ENCODE data around the gene RSPH1. TPM values are rescaled to one million over a fixed set of nuclear protein-coding genes. Genes with fewer than 3 reads are reported as not detected.

The RSPH1 gene
- total RNA-seq, 1 experiment from 2014 or later = 0.51 TPM

- Mint-ChIP-seq H3K4me3 (ENCODE audit: unreplicated experiment) (no peak overlapping the region), H3K36me3 (ENCODE audit: insufficient read depth, unreplicated experiment) (no peaks in the 10 kb centered on the region), H3K9me3 (ENCODE audit: unreplicated experiment) (no peaks in the 10 kb centered on the region), H3K4me1 (ENCODE audit: insufficient read depth, unreplicated experiment) (no peaks in the 10 kb centered on the region), H3K27ac (ENCODE audit: low read depth, unreplicated experiment) (no peak overlapping the region), H3K27me3 (ENCODE audit: insufficient read depth, unreplicated experiment) (no peaks in the 10 kb centered on the region)
- POLR2A ChIA-PET = no interaction called here
- intact Hi-C loops (cut with micrococcal nuclease) = no loop called here
- TF ChIP-seq, protein P1, sequence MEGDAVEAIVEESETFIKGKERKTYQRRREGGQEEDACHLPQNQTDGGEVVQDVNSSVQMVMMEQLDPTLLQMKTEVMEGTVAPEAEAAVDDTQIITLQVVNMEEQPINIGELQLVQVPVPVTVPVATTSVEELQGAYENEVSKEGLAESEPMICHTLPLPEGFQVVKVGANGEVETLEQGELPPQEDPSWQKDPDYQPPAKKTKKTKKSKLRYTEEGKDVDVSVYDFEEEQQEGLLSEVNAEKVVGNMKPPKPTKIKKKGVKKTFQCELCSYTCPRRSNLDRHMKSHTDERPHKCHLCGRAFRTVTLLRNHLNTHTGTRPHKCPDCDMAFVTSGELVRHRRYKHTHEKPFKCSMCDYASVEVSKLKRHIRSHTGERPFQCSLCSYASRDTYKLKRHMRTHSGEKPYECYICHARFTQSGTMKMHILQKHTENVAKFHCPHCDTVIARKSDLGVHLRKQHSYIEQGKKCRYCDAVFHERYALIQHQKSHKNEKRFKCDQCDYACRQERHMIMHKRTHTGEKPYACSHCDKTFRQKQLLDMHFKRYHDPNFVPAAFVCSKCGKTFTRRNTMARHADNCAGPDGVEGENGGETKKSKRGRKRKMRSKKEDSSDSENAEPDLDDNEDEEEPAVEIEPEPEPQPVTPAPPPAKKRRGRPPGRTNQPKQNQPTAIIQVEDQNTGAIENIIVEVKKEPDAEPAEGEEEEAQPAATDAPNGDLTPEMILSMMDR (IDR thresholded peaks at IDR 0.05; ENCODE audit: unreplicated experiment) = no peak
- no TSS peak for BruUV-seq (replicated peaks)
- CTCF ChIA-PET = no interaction called here
- no peak for DNase-seq (ENCODE audit: unreplicated experiment)
Observed at GRCh38 chr21:42461185-42461520, 34.9 kb downstream of the RSPH1 start.

DNA sequence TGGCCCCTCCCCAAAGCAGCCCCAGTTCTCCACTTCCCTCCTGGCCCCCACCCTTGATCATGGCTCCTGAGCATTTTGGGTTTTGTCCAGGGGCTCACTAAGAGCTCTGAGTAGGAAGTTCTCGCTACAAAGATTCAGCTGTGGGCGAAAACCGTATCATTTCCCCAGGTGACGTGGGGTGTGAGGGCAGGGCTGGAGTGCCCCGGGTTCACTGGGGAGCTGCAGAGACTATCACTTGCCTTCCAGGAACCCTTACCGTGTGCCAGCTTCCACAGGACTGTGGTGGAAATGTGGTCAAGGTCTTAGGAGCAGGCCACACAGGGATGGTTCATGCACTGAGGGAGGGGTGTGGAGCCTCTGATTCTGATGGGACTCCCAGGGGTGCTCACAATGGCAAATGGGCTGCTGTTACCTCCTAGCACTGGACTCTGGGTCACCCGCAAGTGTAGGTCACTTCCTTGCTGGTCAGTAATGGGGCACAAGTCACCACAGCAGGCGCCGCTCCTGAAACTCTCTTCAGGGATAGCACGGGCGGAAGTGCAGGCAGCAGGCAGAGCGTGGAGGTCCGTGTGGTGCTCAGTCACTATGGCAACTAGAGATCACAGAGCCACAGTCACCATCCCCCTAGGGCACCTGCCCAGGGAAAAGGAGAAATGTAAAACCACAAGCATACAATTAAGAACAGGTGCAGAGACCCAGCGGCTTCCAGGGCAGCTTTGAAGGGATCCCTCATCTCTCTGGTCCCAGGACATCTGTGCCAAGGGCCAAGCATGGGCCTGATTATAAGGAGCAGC, 35.4 kb downstream of the RSPH1 start:
- ChIA-PET CTCF (interaction anchor here (0.7 kb wide), 1 partner anchor 9 kb away, joined by 3 read pairs; no protein-coding TSS in a partner anchor), POLR2A (interaction anchor here (0.6 kb wide), 1 partner anchor 10 kb away, joined by 5 read pairs; no protein-coding TSS in a partner anchor)
- TF ChIP-seq, protein P1 (IDR thresholded peaks at IDR 0.05; ENCODE audit: unreplicated experiment) = no peak
- no peaks in the 10 kb centered on the region for H3K27me3 Mint-ChIP-seq (ENCODE audit: insufficient read depth, unreplicated experiment)
- BruUV-seq (replicated peaks) = no TSS peak
- no peak overlapping the region for H3K4me3 Mint-ChIP-seq (ENCODE audit: unreplicated experiment)
- no peaks in the 10 kb centered on the region for H3K9me3 Mint-ChIP-seq (ENCODE audit: unreplicated experiment)
- no peaks in the 10 kb centered on the region for H3K36me3 Mint-ChIP-seq (ENCODE audit: insufficient read depth, unreplicated experiment)
- DNase-seq (ENCODE audit: unreplicated experiment) = no peak
- H3K27ac Mint-ChIP-seq (ENCODE audit: low read depth, unreplicated experiment) = no peak overlapping the region
- H3K4me1 Mint-ChIP-seq (ENCODE audit: insufficient read depth, unreplicated experiment) = no peaks in the 10 kb centered on the region
- intact Hi-C loops (cut with micrococcal nuclease) = no loop called here

DNA sequence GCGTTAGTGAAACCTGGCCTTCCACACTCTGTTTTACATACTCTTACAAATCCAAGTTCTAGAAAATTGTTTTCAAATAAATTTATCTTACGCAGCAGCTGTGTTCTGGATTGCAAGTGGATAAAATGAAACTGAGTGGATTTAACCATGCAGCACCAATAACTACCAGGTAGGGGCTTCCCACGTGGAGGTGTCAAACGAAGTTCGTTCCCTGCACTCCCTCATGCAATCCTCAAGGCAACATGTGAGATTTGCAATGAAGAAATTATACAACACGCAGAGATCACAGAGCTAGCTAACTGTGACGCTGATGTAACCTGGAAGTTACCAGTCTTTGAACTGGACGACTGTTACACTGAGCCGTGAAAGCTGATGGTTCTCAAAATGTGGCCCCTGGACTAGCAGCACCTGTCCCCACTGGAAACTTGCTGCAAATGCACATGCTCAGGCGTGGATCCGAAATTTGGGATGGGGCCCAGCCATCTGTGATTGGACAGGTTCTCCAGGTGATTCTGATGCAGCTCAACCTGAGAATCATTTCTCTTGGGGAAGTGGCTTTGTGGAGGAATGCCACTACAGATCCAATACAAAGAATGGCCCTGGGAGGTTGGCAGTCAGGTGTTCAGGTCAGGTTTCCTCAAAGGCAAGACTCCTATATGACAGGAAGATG, 36.3 kb downstream of the RSPH1 start:
- POLR2A ChIA-PET = interaction anchor here (0.6 to 0.8 kb wide), 4 partner anchors 9 to 1582 kb away, joined by 3 to 5 read pairs (median 3); partner anchors contain the start of gene SLC37A1
- Mint-ChIP-seq H3K27ac (ENCODE audit: low read depth, unreplicated experiment) (no peak overlapping the region), H3K4me3 (ENCODE audit: unreplicated experiment) (no peak overlapping the region), H3K9me3 (ENCODE audit: unreplicated experiment) (no peaks in the 10 kb centered on the region), H3K27me3 (ENCODE audit: insufficient read depth, unreplicated experiment) (no peaks in the 10 kb centered on the region), H3K36me3 (ENCODE audit: insufficient read depth, unreplicated experiment) (no peaks in the 10 kb centered on the region), H3K4me1 (ENCODE audit: insufficient read depth, unreplicated experiment) (no peaks in the 10 kb centered on the region)
- intact Hi-C loops (cut with micrococcal nuclease) = no loop called here
- CTCF ChIA-PET = no interaction called here
- no TSS peak for BruUV-seq (replicated peaks)
- TF ChIP-seq, protein P1 (IDR thresholded peaks at IDR 0.05; ENCODE audit: unreplicated experiment) = no peak
- no peak for DNase-seq (ENCODE audit: unreplicated experiment)

GRCh38 chr21:42459082-42459460, 37.0 kb downstream of the RSPH1 start:
- intact Hi-C loops (cut with micrococcal nuclease) = no loop called here
- CTCF ChIA-PET = no interaction called here

More at GRCh38 chr21:42459082-42459460, 37.0 kb downstream of the RSPH1 start:
- TF ChIP-seq, protein P1 (IDR thresholded peaks at IDR 0.05; ENCODE audit: unreplicated experiment) = no peak
- H3K27me3 Mint-ChIP-seq (ENCODE audit: insufficient read depth, unreplicated experiment) = no peaks in the 10 kb centered on the region
- no peaks in the 10 kb centered on the region for H3K4me1 Mint-ChIP-seq (ENCODE audit: insufficient read depth, unreplicated experiment)
- no peaks in the 10 kb centered on the region for H3K36me3 Mint-ChIP-seq (ENCODE audit: insufficient read depth, unreplicated experiment)
- H3K9me3 Mint-ChIP-seq (ENCODE audit: unreplicated experiment) = no peaks in the 10 kb centered on the region
- POLR2A ChIA-PET = interaction anchor here (0.8 kb wide), 1 partner anchor 55 kb away, joined by 3 read pairs; the partner anchor contains the start of gene SLC37A1
- no TSS peak for BruUV-seq (replicated peaks)
- DNase-seq (ENCODE audit: unreplicated experiment) = no peak
- no peak overlapping the region for H3K4me3 Mint-ChIP-seq (ENCODE audit: unreplicated experiment)
- H3K27ac Mint-ChIP-seq (ENCODE audit: low read depth, unreplicated experiment) = no peak overlapping the region
